ENCODE data around the gene KAZN. TPM values are rescaled to one million over a fixed set of nuclear protein-coding genes. Genes with fewer than 3 reads are reported as not detected.

Gene KAZN
- total RNA-seq, 1 donor from 2014 or later, result 11.6 TPM

- peaks cover 13% of the 10 kb centered on the region for H3K36me3 Mint-ChIP-seq (ENCODE audit: low read depth)
- H3K27me3 Mint-ChIP-seq (ENCODE audit: low read depth), result no peaks in the 10 kb centered on the region
- H3K4me3 Mint-ChIP-seq, result no peak overlapping the region
- peaks cover 3% of the 10 kb centered on the region for H3K4me1 Mint-ChIP-seq
- peaks cover 6% of the 10 kb centered on the region for H3K9me3 Mint-ChIP-seq
- no peak overlapping the region for H3K27ac Mint-ChIP-seq (ENCODE audit: unreplicated experiment)
- no peak for TF ChIP-seq CTCF (conservative IDR thresholded peaks at IDR 0.05)
- no peak for DNase-seq (ENCODE audit: low read depth, low spot score)
These were observed 212.3 kb downstream of the KAZN start for GRCh38 chr1:14810595-14811361.

- no peaks in the 10 kb centered on the region for H3K27me3 Mint-ChIP-seq (ENCODE audit: low read depth)
- H3K36me3 Mint-ChIP-seq (ENCODE audit: low read depth), result peaks cover 11% of the 10 kb centered on the region
- H3K4me3 Mint-ChIP-seq, result no peak overlapping the region
These were observed 213.1 kb downstream of the KAZN start for GRCh38 chr1:14811573-14811972.

GRCh38 chr1:14812189-14812588, 213.7 kb downstream of the KAZN start:
- Mint-ChIP-seq H3K27me3 (ENCODE audit: low read depth) (no peaks in the 10 kb centered on the region), H3K4me3 (no peak overlapping the region), H3K27ac (ENCODE audit: unreplicated experiment) (no peak overlapping the region), H3K36me3 (ENCODE audit: low read depth) (peaks cover 6% of the 10 kb centered on the region), H3K9me3 (peaks cover 6% of the 10 kb centered on the region), H3K4me1 (peaks cover 3% of the 10 kb centered on the region)
- no peak for TF ChIP-seq CTCF (conservative IDR thresholded peaks at IDR 0.05)
- DNase-seq (ENCODE audit: low read depth, low spot score), result no peak

More at GRCh38 chr1:14811573-14811972, 213.1 kb downstream of the KAZN start:
- Mint-ChIP-seq H3K27ac (ENCODE audit: unreplicated experiment) (no peak overlapping the region), H3K9me3 (peaks cover 6% of the 10 kb centered on the region), H3K4me1 (peaks cover 3% of the 10 kb centered on the region)
- DNase-seq (ENCODE audit: low read depth, low spot score), result no peak
- no peak for TF ChIP-seq CTCF (conservative IDR thresholded peaks at IDR 0.05)

- Mint-ChIP-seq H3K4me3 (no peak overlapping the region), H3K27me3 (ENCODE audit: low read depth) (no peaks in the 10 kb centered on the region), H3K9me3 (no peaks in the 10 kb centered on the region), H3K4me1 (peaks cover under 1% of the 10 kb centered on the region), H3K27ac (ENCODE audit: unreplicated experiment) (peak overlapping the region; percentile 84), H3K36me3 (ENCODE audit: low read depth) (no peaks in the 10 kb centered on the region)
- no peak for DNase-seq (ENCODE audit: low read depth, low spot score)
- no peak for TF ChIP-seq CTCF (conservative IDR thresholded peaks at IDR 0.05)
These were observed 216.8 kb downstream of the KAZN start for GRCh38 chr1:14815175-14815877.

- TF ChIP-seq CTCF (conservative IDR thresholded peaks at IDR 0.05), result no peak
- Mint-ChIP-seq H3K4me3 (no peak overlapping the region), H3K27ac (ENCODE audit: unreplicated experiment) (no peak overlapping the region), H3K9me3 (no peaks in the 10 kb centered on the region), H3K4me1 (no peaks in the 10 kb centered on the region), H3K36me3 (ENCODE audit: low read depth) (no peaks in the 10 kb centered on the region), H3K27me3 (ENCODE audit: low read depth) (no peaks in the 10 kb centered on the region)
- no peak for DNase-seq (ENCODE audit: low read depth, low spot score)
These were observed 219.0 kb downstream of the KAZN start for GRCh38 chr1:14817223-14818170.

Measured in neural crest cell (in vitro differentiated cells).